GM19238 (cell line): ENCODE results near the gene IRAK1.

Experiments
- DNase-seq: peaks from one replicate; pipeline ENCODE4 v3.0.0; 2011; ENCODE audit warnings: low spot score; ENCODE audit not compliant: insufficient read length

The IRAK1 gene

DNA sequence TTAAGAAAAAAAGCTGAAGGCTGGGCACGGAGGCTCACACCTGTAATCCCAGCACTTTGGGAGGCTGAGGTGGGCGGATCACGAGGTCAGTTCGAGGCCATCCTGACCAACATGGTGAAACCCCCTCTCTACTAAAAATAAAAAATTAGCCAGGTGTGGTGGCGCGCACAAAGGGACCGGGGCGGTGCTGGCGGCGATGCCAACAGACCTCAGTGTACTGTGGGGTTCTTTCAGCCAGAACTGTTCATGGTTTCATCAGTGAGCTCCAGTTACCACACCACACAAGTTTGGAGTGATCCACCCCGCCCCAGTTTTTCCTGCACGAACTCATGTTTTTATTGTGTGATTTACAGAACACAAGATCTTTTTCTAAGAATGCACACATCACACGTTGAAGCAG is 21.2 kb upstream of the IRAK1 start:
- no peak for DNase-seq

DNA sequence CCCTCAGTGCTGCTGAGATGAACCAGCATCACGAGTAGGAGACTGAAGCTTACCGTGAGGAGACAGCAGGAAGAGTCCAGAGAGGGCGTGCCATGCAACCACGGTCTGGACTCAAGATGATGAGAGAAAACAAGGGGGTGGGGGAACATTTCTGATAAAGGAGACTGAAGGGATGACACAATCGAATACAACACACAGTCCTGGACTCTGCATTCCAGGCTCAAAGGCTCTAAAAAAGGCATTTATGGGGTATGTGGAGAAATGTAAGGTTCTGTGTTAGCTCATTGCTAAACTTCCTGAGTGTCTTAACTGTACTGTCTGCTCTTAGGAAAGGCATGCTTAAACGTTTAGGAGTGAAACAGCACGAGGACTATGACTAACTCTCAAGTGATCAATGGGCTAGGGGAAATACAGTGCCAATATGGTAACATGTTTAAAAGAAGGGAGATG is 20.6 kb upstream of the IRAK1 start:
- no peak for DNase-seq

DNA sequence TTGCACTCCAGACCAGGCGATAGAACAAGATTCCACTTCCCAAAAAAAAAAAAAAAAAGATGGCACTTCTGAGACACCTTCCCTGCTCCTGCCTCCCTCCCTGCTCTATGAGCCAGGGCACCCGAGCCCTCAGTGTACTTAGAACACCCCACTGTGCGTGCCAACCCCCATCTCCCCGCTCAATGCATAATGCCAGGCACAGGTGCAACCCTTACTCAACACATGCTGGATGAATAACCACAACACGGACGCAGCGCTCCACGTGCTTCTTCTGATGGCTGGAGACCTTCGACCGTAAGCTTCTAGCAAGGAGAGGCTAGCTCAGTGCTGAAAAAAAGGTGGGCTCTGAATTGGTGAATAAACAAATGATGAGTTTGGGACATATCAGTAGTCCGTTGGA is 19.9 kb upstream of the IRAK1 start:
- no peak for DNase-seq

DNA sequence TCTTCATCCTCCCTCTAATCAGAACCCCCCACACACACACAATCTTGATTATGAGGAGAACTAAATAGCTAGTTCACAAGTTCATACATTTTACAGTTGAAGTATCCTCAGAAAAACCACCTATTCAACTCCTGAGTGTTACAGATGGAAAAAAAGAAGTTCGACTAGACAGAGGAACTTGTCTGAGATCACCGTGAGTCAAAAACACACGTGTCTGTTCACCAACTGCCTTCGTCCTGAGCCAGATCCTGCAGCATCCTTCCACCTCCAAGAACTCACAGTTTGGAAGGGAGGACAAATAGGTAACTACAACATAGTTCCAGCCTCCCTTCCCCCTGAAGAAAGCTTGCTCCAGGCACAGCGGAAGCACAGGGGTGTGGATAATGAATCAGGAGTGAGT is 19.0 kb upstream of the IRAK1 start:
- no peak for DNase-seq

DNA sequence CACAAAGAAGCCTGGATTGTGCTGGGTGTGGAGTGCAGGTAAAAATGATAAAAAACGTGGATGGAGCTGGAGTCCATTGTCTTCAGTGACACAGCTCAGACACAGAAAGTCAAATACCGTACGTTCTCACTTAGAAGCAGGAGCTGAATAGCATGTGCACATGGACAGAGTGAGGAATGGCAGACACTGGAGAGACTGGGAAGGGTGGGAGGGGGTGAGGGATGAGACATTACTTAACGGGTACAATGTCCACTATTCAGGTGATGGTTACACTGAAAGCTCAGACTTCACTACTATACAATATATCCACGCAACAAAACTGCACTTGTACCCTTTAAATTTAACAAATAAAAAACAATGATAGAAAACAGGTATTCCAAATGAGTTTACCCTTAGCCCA is 18.1 kb upstream of the IRAK1 start:
- DNase-seq = no peak

DNA sequence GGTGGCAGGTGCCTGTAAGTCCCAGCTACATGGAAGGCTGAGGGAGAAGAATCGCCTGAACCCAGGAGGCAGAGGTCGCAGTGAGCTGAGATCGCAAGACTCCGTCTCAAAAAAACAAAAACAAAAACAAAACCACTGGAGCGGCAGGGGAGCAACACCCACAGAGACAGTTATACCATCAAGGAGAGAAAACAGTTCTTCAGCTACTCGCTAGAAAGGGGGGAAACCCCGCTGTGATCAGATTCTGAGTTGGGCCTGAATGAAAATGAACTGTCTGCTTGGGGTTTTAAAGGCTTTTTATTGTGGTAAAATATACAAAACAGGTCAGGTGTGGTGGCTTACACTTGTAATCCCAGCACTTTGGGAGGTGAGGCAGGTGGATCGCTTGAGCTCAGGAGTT is 16.8 kb upstream of the IRAK1 start:
- DNase-seq = no peak

DNA sequence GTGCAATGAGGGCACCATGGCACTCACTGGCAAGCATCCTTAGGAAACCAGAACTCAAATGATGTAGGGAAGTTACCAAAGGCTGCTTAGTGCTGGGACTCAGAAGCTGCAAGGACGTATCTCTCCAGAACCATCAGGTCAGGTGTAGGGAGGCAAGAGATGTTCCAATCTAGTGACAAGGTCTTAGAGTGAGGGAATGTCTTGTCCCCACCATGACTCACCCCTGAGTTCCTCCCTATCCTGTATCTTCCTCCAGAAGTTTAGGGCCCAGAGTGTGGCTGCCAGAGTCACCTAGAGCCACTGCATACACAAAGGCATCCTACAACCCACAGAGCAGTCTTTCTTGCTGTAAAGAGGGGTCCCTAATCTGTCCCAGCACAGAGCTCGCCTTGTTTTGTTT is 14.1 kb upstream of the IRAK1 start:
- DNase-seq = no peak

DNA sequence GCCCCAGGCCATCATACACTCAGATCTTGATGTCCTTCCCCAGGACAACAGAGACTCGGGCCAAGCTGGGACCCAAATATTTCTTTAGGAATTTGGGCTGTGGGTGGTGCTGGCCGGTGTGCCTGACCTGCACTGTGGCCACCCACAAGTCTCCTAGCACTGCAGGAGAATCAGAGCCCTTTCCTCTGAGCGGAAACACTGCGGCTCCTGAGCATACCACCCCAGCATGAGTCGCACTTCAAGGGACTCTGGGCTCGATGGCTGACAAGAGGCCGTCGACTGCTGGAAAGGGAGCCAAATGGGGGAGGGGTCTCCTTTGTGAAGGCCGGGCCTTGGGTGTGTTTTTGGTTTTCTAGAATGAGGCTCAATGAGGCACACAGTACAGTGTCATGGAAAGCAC is 13.0 kb upstream of the IRAK1 start:
- no peak for DNase-seq

DNA sequence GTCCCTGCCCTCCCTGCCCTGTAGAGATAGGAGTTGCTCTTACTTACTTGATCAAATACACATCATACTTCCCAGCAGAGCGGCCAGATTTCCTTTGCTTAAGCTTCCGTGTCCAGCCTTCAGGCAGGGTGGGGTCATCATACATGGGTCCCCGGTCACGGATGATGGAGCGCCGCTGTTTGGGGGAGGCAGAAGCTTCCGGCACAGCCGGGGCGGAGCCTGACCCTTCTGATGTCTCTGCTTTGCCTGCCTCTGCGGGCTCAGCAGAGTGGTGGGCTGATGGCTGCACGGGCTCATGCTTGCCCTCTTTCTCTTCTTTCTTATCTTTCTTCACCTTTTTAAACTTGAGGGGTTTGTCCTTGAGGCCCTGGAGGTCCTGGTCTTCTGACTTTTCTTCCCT is 12.5 kb upstream of the IRAK1 start:
- no peak for DNase-seq

DNA sequence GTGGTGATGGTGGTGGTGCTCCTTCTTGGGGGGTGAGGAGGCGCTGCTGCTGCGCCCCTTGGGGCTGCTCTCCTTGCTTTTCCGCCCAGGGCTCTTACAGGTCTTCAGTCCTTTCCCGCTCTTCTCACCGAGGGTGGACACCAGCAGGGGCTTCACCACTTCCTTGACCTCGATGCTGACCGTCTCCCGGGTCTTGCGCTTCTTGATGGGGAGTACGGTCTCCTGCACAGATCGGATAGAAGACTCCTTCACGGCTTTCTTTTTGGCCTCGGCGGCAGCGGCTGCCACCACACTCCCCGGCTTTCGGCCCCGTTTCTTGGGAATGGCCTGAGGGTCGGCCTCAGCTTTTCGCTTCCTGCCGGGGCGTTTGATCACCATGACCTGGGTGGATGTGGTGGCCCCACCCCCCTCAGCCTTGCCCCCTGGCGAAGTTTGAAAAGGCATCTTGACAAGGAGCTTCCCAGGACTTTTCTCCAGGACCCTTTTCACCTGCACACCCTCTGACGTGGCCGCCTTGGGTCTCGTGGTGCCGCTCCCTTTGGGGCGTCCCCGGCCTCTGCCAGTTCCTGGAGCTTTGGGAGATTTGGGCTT is 11.1 kb upstream of the IRAK1 start:
- DNase-seq = no peak

DNA sequence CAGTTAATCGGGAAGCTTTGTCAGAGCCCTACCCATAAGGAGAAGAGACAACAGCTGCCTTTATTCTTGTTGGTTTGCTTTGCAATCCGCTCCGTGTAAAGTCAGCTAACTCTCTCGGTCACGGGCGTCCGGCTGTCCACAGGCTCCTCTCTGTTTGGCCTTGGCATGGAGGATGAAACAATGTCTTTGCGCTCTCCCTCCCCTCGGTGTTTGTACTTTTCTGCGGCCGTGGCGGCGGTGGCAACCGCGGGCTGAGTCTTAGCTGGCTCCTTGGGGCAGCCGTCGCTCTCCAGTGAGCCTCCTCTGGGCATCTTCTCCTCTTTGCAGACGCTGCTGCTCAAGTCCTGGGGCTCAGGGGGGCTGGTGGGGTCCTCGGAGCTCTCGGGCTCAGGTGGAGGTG is 10.6 kb upstream of the IRAK1 start:
- DNase-seq = no peak

DNA sequence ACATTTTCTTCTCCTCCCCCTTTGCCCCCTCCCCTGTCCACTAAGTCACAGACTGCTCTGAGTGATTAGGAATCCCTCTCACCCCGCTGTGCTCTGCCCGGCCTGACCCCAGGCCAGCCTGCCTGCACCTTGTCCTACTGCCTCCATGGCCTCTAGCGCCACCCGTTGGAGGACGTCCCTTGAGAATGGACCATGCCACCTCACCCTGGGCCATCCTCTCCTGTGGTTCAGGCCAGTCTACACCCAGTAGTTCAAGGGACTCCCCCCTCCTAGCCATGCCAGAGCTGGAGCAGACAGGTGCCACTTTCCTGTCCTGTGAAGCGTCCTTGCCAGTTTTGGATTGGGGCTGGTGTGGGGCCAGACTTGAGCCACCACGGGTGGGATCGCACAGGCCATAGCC is 9.7 kb upstream of the IRAK1 start:
- no peak for DNase-seq

DNA sequence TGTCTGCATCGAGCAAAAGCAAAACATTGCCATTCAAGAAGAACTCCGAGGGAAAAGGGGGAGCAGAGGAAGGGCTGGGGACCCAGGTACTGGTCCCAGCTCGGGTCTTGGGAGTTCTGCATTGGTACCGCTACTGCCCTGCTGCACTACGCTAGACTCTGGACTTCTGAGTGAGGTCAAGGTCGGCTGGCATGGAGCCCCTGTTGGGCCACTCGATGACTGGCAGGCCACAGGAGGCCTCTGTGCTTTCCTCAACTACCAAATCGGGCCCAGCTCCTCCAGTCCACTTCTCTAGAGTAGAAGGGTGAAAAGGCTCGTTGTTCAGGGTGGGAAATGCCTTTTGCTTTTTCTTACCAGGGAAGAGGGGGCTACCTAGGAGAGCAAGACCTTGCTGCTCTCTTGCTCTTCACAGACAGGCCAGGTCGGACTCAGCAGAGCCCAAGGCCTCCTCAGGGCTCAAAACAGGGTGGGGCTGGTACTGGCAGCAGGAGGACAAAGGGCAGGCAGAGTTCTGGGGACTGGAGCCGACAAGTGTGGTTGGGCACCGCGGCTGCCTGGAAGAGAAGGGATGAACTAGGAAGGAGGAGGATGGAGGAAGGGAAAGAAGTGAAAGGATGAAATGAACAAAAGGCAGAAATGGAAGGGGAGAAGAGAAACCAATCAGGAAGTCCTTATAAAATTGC is 8.9 kb upstream of the IRAK1 start:
- no peak for DNase-seq

DNA sequence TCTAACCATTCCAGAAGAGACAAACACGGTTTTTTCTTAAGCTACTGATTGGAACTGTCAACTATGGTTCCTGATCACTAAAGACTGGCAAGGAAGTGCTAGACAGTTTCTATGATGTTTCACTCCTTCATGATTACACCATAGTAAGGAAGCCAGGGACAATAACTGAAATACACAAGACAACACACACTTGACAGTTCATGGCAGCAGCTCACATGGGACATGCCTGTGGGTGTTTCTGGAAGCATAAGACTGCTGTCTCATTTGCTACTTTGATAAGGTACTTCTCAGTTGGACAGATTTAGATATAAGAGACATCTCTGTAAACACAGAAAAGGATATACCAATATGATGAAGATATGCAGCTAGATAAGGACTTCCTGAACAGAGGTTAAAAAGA is 8.3 kb upstream of the IRAK1 start:
- DNase-seq = no peak

DNA sequence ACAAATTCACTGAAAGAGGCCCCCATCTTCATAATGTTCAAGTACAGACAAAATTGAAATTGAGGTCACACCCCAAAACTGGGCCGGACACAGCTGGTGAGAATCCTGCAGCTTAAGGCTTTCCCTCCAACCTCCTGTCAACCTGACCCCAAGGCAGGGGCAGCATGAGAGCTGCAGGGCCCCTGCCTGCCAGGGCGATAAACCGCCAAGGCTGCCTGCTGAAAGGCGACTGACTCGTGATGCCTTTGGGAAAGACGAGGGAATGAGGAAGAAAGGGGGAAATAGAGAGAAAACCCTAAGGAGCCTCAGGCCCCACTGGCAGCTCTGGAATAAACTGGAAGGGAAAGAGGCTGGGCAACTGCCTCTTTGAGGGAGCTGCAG is 7.3 kb upstream of the IRAK1 start:
- DNase-seq = no peak

DNA sequence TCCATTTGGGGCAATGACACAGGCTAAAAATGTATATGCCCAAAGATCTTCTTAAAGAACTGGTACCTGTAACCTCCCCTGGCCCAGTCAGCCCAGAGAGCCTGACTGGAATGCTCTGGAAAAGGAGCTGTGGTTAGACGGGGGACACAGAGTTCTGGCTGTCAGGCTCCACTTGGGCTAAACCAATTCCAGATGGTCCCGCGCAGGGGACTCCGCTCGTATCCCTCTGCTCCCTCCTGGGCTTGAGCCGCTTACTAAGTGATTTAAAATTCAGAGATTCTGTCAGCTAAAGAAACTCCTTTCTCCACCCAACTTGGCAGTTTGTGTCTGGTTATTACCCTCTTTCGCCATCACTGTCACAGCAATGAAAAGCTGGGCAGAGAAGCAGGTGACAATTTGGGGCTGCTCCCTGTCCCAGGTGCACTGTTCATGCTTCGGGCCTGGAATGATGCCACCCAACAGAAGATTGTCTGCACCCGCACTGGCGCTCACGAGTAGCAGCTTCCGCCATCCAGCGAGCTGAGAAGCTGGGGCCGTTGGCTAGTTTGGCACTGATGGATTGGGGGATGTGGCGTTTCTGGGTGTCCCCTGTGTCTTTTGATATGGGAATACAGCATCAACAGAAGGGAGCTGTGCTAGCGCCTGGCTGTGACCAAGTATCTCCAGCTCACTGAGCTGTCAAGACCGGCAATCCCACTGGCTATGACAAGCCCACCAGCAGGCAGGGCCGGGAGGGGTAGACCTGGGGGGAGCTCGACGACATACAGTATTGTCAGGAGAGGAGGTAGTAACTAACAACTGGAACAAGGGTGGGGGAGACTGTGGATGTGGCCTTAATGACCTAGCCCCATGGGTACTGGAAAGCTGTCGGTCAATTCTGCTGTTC is 6.7 kb upstream of the IRAK1 start:
- no peak for DNase-seq

DNA sequence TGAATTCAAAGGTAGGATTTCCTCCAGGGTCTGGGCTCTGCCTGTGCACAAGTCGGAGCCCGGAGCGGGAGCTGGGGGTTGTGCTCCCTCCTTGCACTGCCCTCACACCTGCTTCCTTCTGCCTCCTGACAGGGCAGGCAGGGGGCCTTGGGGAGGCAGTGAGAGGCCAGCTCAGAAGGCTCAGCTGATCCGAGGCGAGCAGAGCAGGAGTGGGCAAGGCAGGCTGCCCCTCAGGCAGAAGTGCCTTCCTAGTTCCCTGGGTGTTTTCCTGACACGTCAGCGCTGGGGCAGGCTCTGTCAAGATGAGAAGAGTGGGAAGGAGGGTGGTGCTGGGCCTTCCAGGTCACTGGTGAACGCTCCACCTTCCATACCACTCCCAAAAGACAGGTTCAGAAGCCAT is 5.5 kb upstream of the IRAK1 start:
- DNase-seq = no peak

DNA sequence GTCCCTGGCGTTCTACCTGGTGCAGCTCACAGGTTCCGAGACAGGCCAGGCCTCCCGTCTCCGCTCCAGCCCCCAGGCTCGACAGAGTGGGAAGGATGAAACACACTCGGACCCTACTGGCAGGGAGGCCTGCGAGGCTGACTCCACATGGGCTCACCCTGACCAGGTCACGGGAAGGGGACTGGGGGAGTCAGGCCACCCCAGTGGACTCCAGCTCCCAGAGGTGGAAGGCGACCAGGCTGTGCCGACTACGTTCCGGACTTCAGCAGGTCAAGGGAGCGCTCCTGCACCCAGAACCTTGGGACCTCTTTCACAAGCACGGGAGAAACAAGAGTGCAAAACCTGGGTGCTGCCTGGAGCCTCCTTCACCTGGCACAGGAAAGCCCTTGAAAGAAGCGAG is 4.6 kb upstream of the IRAK1 start:
- no peak for DNase-seq

DNA sequence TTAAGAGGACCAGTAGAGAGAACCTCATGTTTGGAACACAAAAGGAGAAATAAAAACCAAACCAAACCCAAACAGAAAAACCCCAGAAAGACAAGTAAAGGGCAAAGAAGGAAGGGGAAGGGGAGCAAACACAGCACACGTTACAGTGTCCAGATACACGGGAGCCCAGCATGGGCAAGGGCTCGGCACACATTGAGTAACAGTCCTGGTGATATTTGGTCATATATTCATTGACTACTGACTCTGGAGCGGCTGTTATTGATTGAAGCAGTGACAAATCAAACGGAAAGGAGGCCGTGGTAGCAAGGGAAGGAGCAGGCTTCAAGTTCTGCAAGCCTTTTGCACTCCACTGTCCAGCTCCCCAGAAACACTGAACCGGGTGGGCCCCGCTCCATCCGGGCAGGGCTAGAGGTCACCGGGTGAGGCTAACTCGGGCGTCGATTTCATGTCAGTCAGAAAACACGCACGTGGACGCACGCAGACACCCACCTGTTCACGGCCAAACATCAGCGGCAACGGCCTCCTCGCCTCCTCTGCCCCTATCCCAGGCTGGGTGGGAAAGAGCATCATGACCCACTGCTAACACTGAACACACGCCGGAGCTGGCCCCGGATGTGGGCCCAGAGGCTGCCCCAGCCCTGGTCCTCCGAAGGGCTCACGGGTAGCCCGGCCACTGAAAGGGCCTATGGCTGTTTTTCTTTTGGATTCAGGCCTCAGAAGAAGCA is 3.7 kb upstream of the IRAK1 start:
- DNase-seq = no peak

DNA sequence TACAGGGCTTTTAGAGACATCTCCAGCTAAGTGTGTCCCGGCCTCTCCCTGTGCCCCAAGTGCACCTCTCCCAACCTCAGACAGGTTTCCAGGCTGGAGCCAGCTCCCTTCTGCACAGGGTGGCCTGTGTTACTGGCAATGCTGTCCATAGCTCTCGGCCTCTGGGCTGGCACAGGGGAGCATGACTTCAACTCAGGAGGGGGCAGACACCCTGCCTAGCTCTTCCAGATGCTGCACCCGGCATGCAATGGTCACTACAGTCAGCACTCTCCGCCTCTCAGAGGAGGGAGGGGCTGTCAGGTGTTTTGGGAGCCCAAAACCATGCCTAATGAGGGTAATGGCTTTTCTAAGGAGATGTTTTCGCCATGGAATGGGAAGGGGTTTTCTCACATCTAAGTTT is 2.4 kb upstream of the IRAK1 start:
- DNase-seq = no peak

DNA sequence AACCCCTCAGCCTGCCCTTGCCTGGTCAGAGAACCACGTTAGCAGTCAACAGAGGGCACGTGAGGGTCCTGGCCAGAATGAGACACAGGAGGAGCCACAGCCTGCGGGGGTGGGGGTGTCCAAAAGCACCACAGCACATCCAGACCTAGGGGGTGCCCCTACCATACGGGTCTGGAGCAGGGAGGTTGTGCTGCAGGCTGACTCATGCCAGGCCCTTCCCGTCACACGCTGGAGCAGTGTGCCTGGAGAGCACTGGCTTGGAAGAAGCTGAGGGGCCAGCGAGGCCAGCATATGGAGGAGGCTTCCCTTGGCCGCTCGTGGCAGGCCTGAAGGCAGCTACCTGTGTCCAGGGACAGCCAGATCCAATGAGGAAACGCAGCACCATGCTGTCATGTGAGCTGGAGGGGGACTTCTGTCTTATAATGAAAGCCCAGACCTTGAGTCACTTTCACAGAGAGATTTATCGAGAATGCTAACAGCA is 1.5 kb upstream of the IRAK1 start:
- DNase-seq = no peak
